K562 (cell line): Measurements from ENCODE around the gene BCAS4. TPM values are rescaled to one million over a fixed set of nuclear protein-coding genes. Genes with fewer than 3 reads are reported as not detected.

Experiments
- ATAC-seq: fragments of 200-7000 bp; cut with Tn5 transposase; 3 replicates; pipeline ENCODE4 v1.9.1; 2020; ENCODE audit warnings: moderate library complexity
- BruUV-seq: library from RNA; stranded (reverse); fragments of 400-500 nt; replicated peaks from 2 replicates; lab custom pipeline; 2021; lab: Mats Ljungman, UMichigan
- CTCF ChIA-PET: fragments of 300-600 bp; formaldehyde crosslinking; extraction: SDS; loops from one replicate; lab custom pipeline; 2021; ENCODE audit warnings: low intra/inter-chr PET ratio; lab: Yijun Ruan, JAX
- POLR2A ChIA-PET: fragments of 300-600, 350-650 bp; sonication (Branson Sonifier 250); formaldehyde crosslinking; extraction: SDS; loops from one replicate; lab custom pipeline; 2021; ENCODE audit warnings: antibody characterized with exemption, inconsistent platforms; lab: Yijun Ruan, JAX
- DNase-seq, 4 experiments: peaks; one replicate each; pipeline versions ENCODE4 v3.0.0 to v3.0.0-alpha.2; 2011 to 2018; ENCODE audit warnings: low spot score in 3 of 4, mixed read lengths in 3 of 4; ENCODE audit errors: extremely low read depth in 1 of 4
- FAIRE-seq: peaks from 2 replicates; lab custom pipeline; 2011; peaks lifted over from hg19 to GRCh38; lab: Jason Lieb, UNC
- H2AFZ ChIP-seq: 2 replicates; pipeline ENCODE4 v1.6.0; 2011; ENCODE audit warnings: low read depth, low read length, control low read depth, inconsistent platforms
- H3K27ac ChIP-seq: fragments of 200-600 bp; 3 replicates; pipeline ENCODE4 v1.8.0; 2011; ENCODE audit warnings: low read depth, mild to moderate bottlenecking, control low read depth, inconsistent platforms, low read length, moderate library complexity, mixed read lengths; ENCODE audit errors: extremely low read depth
- H3K27me3 ChIP-seq, 2 experiments: fragments of 300-600 bp in 1 of 2; 2 replicates in 1 of 2; 3 replicates in 1 of 2; pipeline versions ENCODE4 v1.6.0 to v1.8.0; 2011; ENCODE audit warnings: inconsistent platforms in 2 of 2, low read length in 2 of 2, mild to moderate bottlenecking in 1 of 2, mixed read lengths in 1 of 2, moderate library complexity in 1 of 2; ENCODE audit not compliant: control insufficient read depth in 2 of 2, insufficient read depth in 2 of 2
- H3K36me3 ChIP-seq: fragments of 300-600 bp; 3 replicates; pipeline ENCODE4 v1.8.0; 2011; ENCODE audit warnings: mild to moderate bottlenecking, low read length, inconsistent platforms; ENCODE audit not compliant: control insufficient read depth, insufficient read depth
- H3K4me1 ChIP-seq, 2 experiments: fragments of 200-600 bp in 1 of 2; replicated peaks in 1 of 2; 2 replicates in 1 of 2; 3 replicates in 1 of 2; pipeline versions ENCODE4 v1.5.1 to v1.8.0; 2011; ENCODE audit warnings: inconsistent platforms in 2 of 2, low read length in 2 of 2, mild to moderate bottlenecking in 1 of 2, mixed read lengths in 1 of 2, moderate library complexity in 1 of 2; ENCODE audit not compliant: control insufficient read depth in 2 of 2, insufficient read depth in 2 of 2
- H3K4me2 ChIP-seq: 2 replicates; pipeline ENCODE4 v1.6.1; 2011; ENCODE audit warnings: low read length, control low read depth, inconsistent platforms, mixed read lengths; ENCODE audit not compliant: insufficient read depth
- H3K4me3 ChIP-seq: fragments of 200-600 bp; sonication (generic), shearing (Covaris generic); 2 replicates; pipeline ENCODE4 v1.5.1; 2016; ENCODE audit warnings: control low read depth, inconsistent platforms
- H3K79me2 ChIP-seq: fragments of 200-600 bp; 3 replicates; pipeline ENCODE4 v1.8.0; 2011; ENCODE audit warnings: low read length, inconsistent platforms; ENCODE audit not compliant: control insufficient read depth, insufficient read depth
- H3K9ac ChIP-seq, 2 experiments: 2 replicates each; pipeline versions ENCODE4 v1.6.0 to v1.6.1; 2011; ENCODE audit warnings: low read depth in 2 of 2, low read length in 2 of 2, control low read depth in 1 of 2, inconsistent platforms in 1 of 2, mild to moderate bottlenecking in 1 of 2, mixed read lengths in 1 of 2; ENCODE audit not compliant: insufficient read depth in 1 of 2
- H3K9me1 ChIP-seq: one replicate; pipeline ENCODE4 v1.6.0; 2011; ENCODE audit warnings: inconsistent platforms, mild to moderate bottlenecking, low read length, moderate library complexity; ENCODE audit not compliant: control insufficient read depth, insufficient read depth
- H3K9me3 ChIP-seq: replicated peaks from 2 replicates; pipeline ENCODE4 v1.5.1; 2011; ENCODE audit warnings: low read depth, low read length, inconsistent platforms; ENCODE audit not compliant: control insufficient read depth, insufficient read depth
- H4K20me1 ChIP-seq: replicated peaks from 2 replicates; pipeline ENCODE4 v1.6.1; 2011; ENCODE audit warnings: low read length, inconsistent platforms, mixed read lengths; ENCODE audit not compliant: control insufficient read depth, insufficient read depth
- BCOR ChIP-seq: fragments of 450-650 bp; IDR thresholded peaks from 2 replicates; pipeline ENCODE4 v1.6.1; 2016
- CBX1 ChIP-seq: sonication (generic); IDR thresholded peaks from 2 replicates; pipeline ENCODE4 v1.6.1; 2016; ENCODE audit warnings: antibody characterized with exemption, low read depth, mild to moderate bottlenecking
- CXXC5 ChIP-seq: fragments of 250-450 bp; sonication (Bioruptor Pico); IDR thresholded peaks from 2 replicates; pipeline ENCODE4 v1.8.0; 2022; ENCODE audit warnings: inconsistent platforms, mild to moderate bottlenecking, moderate library complexity
- HMGN3 ChIP-seq: IDR thresholded peaks from 2 replicates; pipeline ENCODE4 v1.6.1; 2011; ENCODE audit warnings: borderline replicate concordance, low read depth, mild to moderate bottlenecking, mixed read lengths, low read length; ENCODE audit not compliant: insufficient read length; ENCODE audit errors: extremely low read depth
- KDM1A ChIP-seq, 2 experiments: fragments of 450-650 bp; IDR thresholded peaks; 2 replicates each; pipeline ENCODE4 v1.6.1; 2016; ENCODE audit warnings: mild to moderate bottlenecking in 2 of 2
- MAX ChIP-seq: sonication (generic); formaldehyde crosslinking; IDR thresholded peaks from 2 replicates; pipeline ENCODE4 v1.9.0; 2022; ENCODE audit warnings: mild to moderate bottlenecking, missing genetic modification reagents
- NBN ChIP-seq: fragments of 450-650 bp; IDR thresholded peaks from 2 replicates; pipeline ENCODE4 v1.6.1; 2016; ENCODE audit warnings: low read depth, mild to moderate bottlenecking
- NR4A1 ChIP-seq, 2 experiments: fragments of 250-450 bp in 1 of 2; fragments of 450-650 bp in 1 of 2; sonication (Bioruptor Pico) in 1 of 2; IDR thresholded peaks; 2 replicates each; pipeline versions ENCODE4 v1.4.0 to v1.6.1; 2016 to 2020; ENCODE audit warnings: mild to moderate bottlenecking in 2 of 2, missing compliant biosample characterization in 1 of 2, missing genetic modification characterization in 1 of 2, moderate library complexity in 1 of 2
- OTX1 ChIP-seq: fragments of 450-650 bp; formaldehyde crosslinking; IDR thresholded peaks from 2 replicates; pipeline ENCODE4 v1.4.0; 2022; ENCODE audit warnings: mild to moderate bottlenecking
- RBM25 ChIP-seq: fragments of 200-400 bp; formaldehyde crosslinking; IDR thresholded peaks from 2 replicates; pipeline ENCODE4 v1.6.1; 2018; ENCODE audit warnings: low read length, low read depth, moderate library complexity; ENCODE audit not compliant: severe bottlenecking
- SRF ChIP-seq, 2 experiments: fragments of 250-450, 450-650 bp in 1 of 2; sonication (Bioruptor Pico) in 1 of 2; sonication (generic) in 1 of 2; formaldehyde crosslinking; IDR thresholded peaks; 2 replicates each; pipeline versions ENCODE4 v1.5.0 to v1.5.1; 2020 to 2022; ENCODE audit warnings: mild to moderate bottlenecking in 1 of 2, missing genetic modification reagents in 1 of 2
- STAT5B ChIP-seq: fragments of 250-450 bp; sonication (Bioruptor Pico); IDR thresholded peaks from 2 replicates; pipeline ENCODE4 v1.8.0; 2021; ENCODE audit warnings: mild to moderate bottlenecking, inconsistent platforms
- TEAD1 ChIP-seq, 2 experiments: fragments of 450-650 bp in 1 of 2; sonication (generic) in 1 of 2; formaldehyde crosslinking; IDR thresholded peaks; 2 replicates each; pipeline versions ENCODE4 v1.4.0 to v1.8.0; 2020 to 2022; ENCODE audit warnings: mild to moderate bottlenecking in 2 of 2, missing genetic modification reagents in 1 of 2
- TEAD2 ChIP-seq: fragments of 450-650 bp; IDR thresholded peaks from 2 replicates; pipeline ENCODE4 v1.6.1; 2016; ENCODE audit warnings: missing genetic modification characterization, control low read depth, missing compliant biosample characterization
- YBX1 ChIP-seq: fragments of 450-650 bp; IDR thresholded peaks from 2 replicates; pipeline ENCODE4 v1.7.1; 2016; ENCODE audit warnings: mild to moderate bottlenecking
- ZBTB7A ChIP-seq: IDR thresholded peaks from 2 replicates; pipeline ENCODE4 v1.6.1; 2011; ENCODE audit warnings: low read depth, mild to moderate bottlenecking, low read length, moderate library complexity, borderline replicate concordance; ENCODE audit not compliant: control insufficient read depth
- ZC3H8 ChIP-seq: fragments of 450-650 bp; IDR thresholded peaks from 2 replicates; pipeline ENCODE4 v1.6.1; 2017
- ZFP91 ChIP-seq: sonication (generic); formaldehyde crosslinking; IDR thresholded peaks from 2 replicates; pipeline ENCODE4 v1.8.0; 2022; ENCODE audit warnings: mild to moderate bottlenecking, missing genetic modification reagents
- ZNF431 ChIP-seq: sonication (generic); formaldehyde crosslinking; IDR thresholded peaks from 2 replicates; pipeline ENCODE4 v1.8.0; 2022; ENCODE audit warnings: mild to moderate bottlenecking, missing genetic modification reagents
- WGBS: fragments of 100-300 bp; shearing (Covaris generic); methylation state at CpG from one replicate; pipeline ENCODE4 v1.1.6; 2016; ENCODE audit warnings: low coverage, mixed read lengths; ENCODE audit not compliant: insufficient coverage; ENCODE audit errors: missing lambda C conversion rate; 5-methylcytosine and 5-hydroxymethylcytosine counted together
- in situ Hi-C: fragments of 300-500 bp; cut with MboI; formaldehyde crosslinking; loops from 4 replicates; pipeline ENCODE4 v1.15.0; 2018; ENCODE audit warnings: inconsistent platforms, mixed read lengths
- intact Hi-C: fragments of 100-400 bp; cut with micrococcal nuclease; formaldehyde crosslinking; loops from 2 replicates; pipeline ENCODE4 v1.14.2; 2022
- polyA plus RNA-seq, 8 experiments: library from polyadenylated mRNA; depleted of rRNA in 4 of 8; stranded (reverse) in 5 of 8; unstranded in 3 of 8; fragments of >200 nt; fragmentation: Nextera tagmentation in 2 of 8; fragmentation: Illumina TruSeq in 1 of 8; extraction: Ambion mirVana in 2 of 8; extraction: Trizol in 1 of 8; gene quantifications; 2 replicates each; pipeline versions ENCODE4 v1.2.1 to v1.2.3, GENCODE V29; 2011 to 2014; ENCODE audit warnings: inconsistent platforms in 1 of 8, missing spikeins in 1 of 8
- total RNA-seq, 7 experiments: library from RNA; depleted of rRNA in 6 of 7; stranded (reverse); fragments of >200 nt in 6 of 7; fragmentation: Illumina TruSeq in 2 of 7; extraction: Trizol in 2 of 7; gene quantifications; 2 replicates each; pipeline versions ENCODE4 v1.2.1 to v1.2.3, GENCODE V29; 2011 to 2021; ENCODE audit warnings: low replicate concordance in 1 of 7

The BCAS4 gene
- total and polyA plus RNA-seq, 9 of the 15 experiments (the other 6 are each of a cell fraction or from before 2014, with no cell fraction given), result 0.15 to 2.3 (median 0.47) TPM

- 0 out of 4 replicates have a peak overlapping the region, but pooled peaks of 1 of the 2 experiments have one; percentile 23 for H3K9ac ChIP-seq
- no peak for ATAC-seq
- no peak overlapping the region for H3K4me3 ChIP-seq
- no peak overlapping the region for H3K4me2 ChIP-seq
- no peaks in the 10 kb centered on the region for H3K79me2 ChIP-seq
- POLR2A ChIA-PET, result interaction anchor here (0.6 to 1.3 kb wide), 3 partner anchors 9 to 117 kb away, joined by 3 to 4 read pairs (median 3); partner anchors contain the start of gene ADNP
- 26% methylated on average over 9 of the region's 9 CpGs for WGBS
- no peak for FAIRE-seq
- H4K20me1 ChIP-seq, result no peaks in the 10 kb centered on the region
- H3K9me3 ChIP-seq, result no peaks in the 10 kb centered on the region
- peaks cover 7 to 10% of the 10 kb centered on the region in 2 experiments; a peak in 3 of 5 replicates for H3K4me1 ChIP-seq
- no TSS peak for BruUV-seq
- no peaks in the 10 kb centered on the region for H3K27me3 ChIP-seq
- no peaks in the 10 kb centered on the region for H3K36me3 ChIP-seq
- no peak for DNase-seq
- in situ Hi-C loops, result loop anchor here (10.0 kb wide), 1 partner anchor 120 kb away; the partner anchor contains the start of gene ADNP
- CTCF ChIA-PET, result no interaction called here
- H3K9me1 ChIP-seq, result no peaks in the 10 kb centered on the region
- intact Hi-C loops, result no loop called here
- no peak overlapping the region for H3K27ac ChIP-seq
- no peak overlapping the region for H2AFZ ChIP-seq
- TF ChIP-seq ZBTB7A (no peak), KDM1A (IDR thresholded peaks at IDR 0.05) (peak; percentile 43 to 52; a peak in 2 of 4 replicates), ZFP91 (CRISPR knock-in tag) (no peak), CXXC5 (CRISPR knock-in tag) (peak; percentile 24; the same call in 1 of the 2 replicates), SRF (CRISPR knock-in tag; IDR thresholded peaks at IDR 0.05) (no peak), BCOR (peak; percentile 86; the same call in 1 of the 2 replicates), STAT5B (CRISPR knock-in tag) (no peak), ZNF431 (no peak), NR4A1 (CRISPR knock-in tag; IDR thresholded peaks at IDR 0.05) (no peak), NR4A1 (tag; IDR thresholded peaks at IDR 0.05) (no peak), OTX1 (CRISPR knock-in tag) (no peak), ZC3H8 (no peak), HMGN3 (no peak), YBX1 (no peak), TEAD2 (no peak), CBX1 (0 out of 2 replicates have a peak, but pooled peaks have one; percentile 35), MAX (0 out of 2 replicates have a peak, but pooled peaks have one; percentile 30), TEAD1 (CRISPR knock-in tag; IDR thresholded peaks at IDR 0.05) (0 out of 4 replicates have a peak, but pooled peaks of 1 of the 2 experiments have one; percentile 41), RBM25 (peak; percentile 89), NBN (no peak)
Measured at GRCh38 chr20:50814438-50815161, 19.7 kb downstream of the BCAS4 start.
